DND-41 (cell line): ENCODE measurements around the gene NRXN3.

Experiments used
- ATAC-seq: fragments of 200-7000 bp; cut with Tn5 transposase; 3 replicates; pipeline ENCODE4 v1.9.1; 2021; ENCODE audit warnings: low read depth; ENCODE audit not compliant: insufficient read depth
- DNase-seq: peaks from one replicate; pipeline ENCODE4 v3.0.0-alpha.2; 2020
- H2AFZ ChIP-seq: 2 replicates; pipeline ENCODE4 v1.6.0; 2012; ENCODE audit warnings: low read depth, low read length
- H3K27ac ChIP-seq: 2 replicates; pipeline ENCODE4 v1.5.1; 2012; ENCODE audit warnings: low read length, inconsistent platforms
- H3K27me3 ChIP-seq: fragments of 200-600 bp; sonication (generic); 2 replicates; pipeline ENCODE4 v1.6.0; 2012; ENCODE audit warnings: low read length, mild to moderate bottlenecking, inconsistent platforms; ENCODE audit not compliant: insufficient read depth, poor library complexity
- H3K36me3 ChIP-seq: 2 replicates; pipeline ENCODE4 v1.5.1; 2012; ENCODE audit warnings: low read length, inconsistent platforms; ENCODE audit not compliant: insufficient read depth
- H3K4me1 ChIP-seq: 2 replicates; pipeline ENCODE4 v1.5.1; 2012; ENCODE audit warnings: mild to moderate bottlenecking, low read length; ENCODE audit not compliant: insufficient read depth
- H3K4me2 ChIP-seq: 2 replicates; pipeline ENCODE4 v1.6.0; 2012; ENCODE audit warnings: mild to moderate bottlenecking, moderate library complexity, low read length, inconsistent platforms; ENCODE audit not compliant: insufficient read depth
- H3K4me3 ChIP-seq, 2 experiments: fragments of 200-600 bp in 1 of 2; shearing (Covaris generic) in 1 of 2; 2 replicates each; pipeline ENCODE4 v1.5.1; 2012 to 2016; ENCODE audit warnings: inconsistent platforms in 2 of 2, low read length in 2 of 2, mild to moderate bottlenecking in 2 of 2, low read depth in 1 of 2, moderate library complexity in 1 of 2
- H3K79me2 ChIP-seq: 2 replicates; pipeline ENCODE4 v1.6.0; 2012; ENCODE audit warnings: low read length, inconsistent platforms; ENCODE audit not compliant: insufficient read depth
- H3K9ac ChIP-seq: 2 replicates; pipeline ENCODE4 v1.6.0; 2012; ENCODE audit warnings: low read depth, mild to moderate bottlenecking, inconsistent platforms, low read length, moderate library complexity
- H3K9me3 ChIP-seq: 2 replicates; pipeline ENCODE4 v1.5.1; 2012; ENCODE audit warnings: low read length, moderate library complexity, mild to moderate bottlenecking, inconsistent platforms; ENCODE audit not compliant: insufficient read depth, severe bottlenecking
- H4K20me1 ChIP-seq: 2 replicates; pipeline ENCODE4 v1.6.0; 2012; ENCODE audit warnings: low read length; ENCODE audit not compliant: insufficient read depth
- CTCF ChIP-seq: IDR thresholded peaks from 2 replicates; pipeline ENCODE4 v1.5.1; 2012; ENCODE audit warnings: borderline replicate concordance, low read length, moderate library complexity, mild to moderate bottlenecking; ENCODE audit not compliant: poor library complexity, severe bottlenecking; ENCODE audit errors: extremely low read depth
- EZH2 ChIP-seq: IDR thresholded peaks from 3 replicates; pipeline ENCODE4 v1.6.1; 2012; ENCODE audit warnings: borderline replicate concordance, low read depth, mild to moderate bottlenecking, moderate library complexity, low read length, inconsistent platforms; ENCODE audit not compliant: severe bottlenecking

Gene NRXN3

GRCh38 chr14:78173346-78174035, 3.3 kb downstream of the NRXN3 start:
- no peak overlapping the region for H3K4me2 ChIP-seq
- TF ChIP-seq CTCF (no peak), EZH2 (no peak)
- no peaks in the 10 kb centered on the region for H3K4me1 ChIP-seq
- no peaks in the 10 kb centered on the region for H3K9me3 ChIP-seq
- no peak overlapping the region for H2AFZ ChIP-seq
- ATAC-seq (no peak), DNase-seq (no peak)
- no peak overlapping the region for H3K27ac ChIP-seq
- no peak overlapping the region for H3K9ac ChIP-seq
- no peaks in the 10 kb centered on the region for H4K20me1 ChIP-seq
- no peaks in the 10 kb centered on the region for H3K36me3 ChIP-seq
- H3K27me3 ChIP-seq, result no peaks in the 10 kb centered on the region
- H3K79me2 ChIP-seq, result no peaks in the 10 kb centered on the region
- no peak overlapping the region for H3K4me3 ChIP-seq

GRCh38 chr14:78175412-78175811, 5.2 kb downstream of the NRXN3 start:
- no peaks in the 10 kb centered on the region for H3K79me2 ChIP-seq
- no peak overlapping the region for H3K4me2 ChIP-seq
- H2AFZ ChIP-seq, result no peak overlapping the region
- H3K36me3 ChIP-seq, result no peaks in the 10 kb centered on the region
- no peaks in the 10 kb centered on the region for H3K4me1 ChIP-seq
- TF ChIP-seq CTCF (no peak), EZH2 (no peak)
- no peak overlapping the region for H3K4me3 ChIP-seq
- H3K27ac ChIP-seq, result no peak overlapping the region
- no peak for DNase-seq
- H3K9ac ChIP-seq, result no peak overlapping the region
- H3K9me3 ChIP-seq, result no peaks in the 10 kb centered on the region
- H4K20me1 ChIP-seq, result no peaks in the 10 kb centered on the region
- no peaks in the 10 kb centered on the region for H3K27me3 ChIP-seq
- no peak for ATAC-seq

- no peak overlapping the region for H2AFZ ChIP-seq
- no peak overlapping the region for H3K4me2 ChIP-seq
- H3K9me3 ChIP-seq, result no peaks in the 10 kb centered on the region
- no peak overlapping the region for H3K27ac ChIP-seq
- no peaks in the 10 kb centered on the region for H4K20me1 ChIP-seq
- no peaks in the 10 kb centered on the region for H3K36me3 ChIP-seq
- no peaks in the 10 kb centered on the region for H3K79me2 ChIP-seq
- H3K4me1 ChIP-seq, result no peaks in the 10 kb centered on the region
- ATAC-seq (no peak), DNase-seq (no peak)
- H3K4me3 ChIP-seq, result no peak overlapping the region
- no peaks in the 10 kb centered on the region for H3K27me3 ChIP-seq
- TF ChIP-seq EZH2, result no peak
- TF ChIP-seq CTCF, result no peak
- no peak overlapping the region for H3K9ac ChIP-seq
Observed at GRCh38 chr14:78178071-78178470, 7.9 kb downstream of the NRXN3 start.

- H3K4me3 ChIP-seq, result no peak overlapping the region
- TF ChIP-seq CTCF (no peak), EZH2 (no peak)
- no peak overlapping the region for H2AFZ ChIP-seq
- no peak overlapping the region for H3K4me2 ChIP-seq
- ATAC-seq, result no peak
- DNase-seq, result no peak
- no peaks in the 10 kb centered on the region for H4K20me1 ChIP-seq
- H3K9me3 ChIP-seq, result no peaks in the 10 kb centered on the region
- no peak overlapping the region for H3K27ac ChIP-seq
- H3K9ac ChIP-seq, result no peak overlapping the region
- H3K27me3 ChIP-seq, result no peaks in the 10 kb centered on the region
- no peaks in the 10 kb centered on the region for H3K4me1 ChIP-seq
- H3K36me3 ChIP-seq, result no peaks in the 10 kb centered on the region
- H3K79me2 ChIP-seq, result no peaks in the 10 kb centered on the region
Observed at GRCh38 chr14:78178971-78179370, 8.8 kb downstream of the NRXN3 start.
